Endothelial cell of umbilical vein (primary cell): ENCODE measurements around the gene CCDC170. TPM values are rescaled to one million over a fixed set of nuclear protein-coding genes. Genes with fewer than 3 reads are reported as not detected.

ENCODE experiments used
- BruUV-seq: library from RNA; stranded (reverse); fragments of 400-500 nt; replicated peaks from 2 replicates; lab custom pipeline; 2021; lab: Mats Ljungman, UMichigan
- CTCF ChIA-PET: fragments of 300-600, 350-600 bp; sonication (Branson Sonifier 250); formaldehyde crosslinking; loops from one replicate; lab custom pipeline; 2021; ENCODE audit warnings: antibody characterized with exemption, inconsistent platforms; lab: Charles Lee
- POLR2A ChIA-PET: fragments of 300-600, 350-600 bp; sonication (Branson Sonifier 250); formaldehyde crosslinking; loops from one replicate; lab custom pipeline; 2021; ENCODE audit warnings: antibody characterized with exemption, inconsistent platforms; lab: Charles Lee
- DNase-seq: peaks from one replicate; pipeline ENCODE4 v3.0.0-alpha.2; 2011; ENCODE audit warnings: low read depth, low spot score
- FAIRE-seq: peaks from 2 replicates; lab custom pipeline; 2011; peaks lifted over from hg19 to GRCh38; lab: Jason Lieb, UNC
- H2AFZ ChIP-seq: 2 replicates; pipeline ENCODE4 v1.6.0; 2012; ENCODE audit warnings: low read depth, low read length, control low read depth, inconsistent platforms
- H3K27ac ChIP-seq: 2 replicates; pipeline ENCODE4 v1.5.1; 2011; ENCODE audit warnings: low read depth, mild to moderate bottlenecking, control low read depth, low read length, moderate library complexity; ENCODE audit not compliant: insufficient read depth
- H3K27me3 ChIP-seq, 2 experiments: 2 replicates each; pipeline versions ENCODE4 v1.6.0 to v1.6.1; 2011; ENCODE audit warnings: low read length in 2 of 2, mixed read lengths in 1 of 2; ENCODE audit not compliant: control insufficient read depth in 2 of 2, insufficient read depth in 2 of 2
- H3K36me3 ChIP-seq, 2 experiments: 2 replicates in 1 of 2; 3 replicates in 1 of 2; pipeline ENCODE4 v1.5.1; 2011; ENCODE audit warnings: low read length in 2 of 2, mild to moderate bottlenecking in 1 of 2, moderate library complexity in 1 of 2; ENCODE audit not compliant: control insufficient read depth in 2 of 2, insufficient read depth in 2 of 2; ENCODE audit errors: extremely low read depth in 1 of 2
- H3K4me1 ChIP-seq: 3 replicates; pipeline ENCODE4 v1.5.1; 2011; ENCODE audit warnings: mild to moderate bottlenecking, low read length; ENCODE audit not compliant: control insufficient read depth, insufficient read depth; ENCODE audit errors: extremely low read depth
- H3K4me2 ChIP-seq: 2 replicates; pipeline ENCODE4 v1.6.1; 2011; ENCODE audit warnings: low read length, control low read depth, mixed read lengths; ENCODE audit not compliant: insufficient read depth
- H3K4me3 ChIP-seq, 3 experiments: fragments of 200-600 bp in 1 of 3; sonication (generic), shearing (Covaris generic) in 1 of 3; replicated peaks in 1 of 3; 2 replicates each; pipeline ENCODE4 v1.5.1; 2011 to 2016; ENCODE audit warnings: control low read depth in 3 of 3, low read length in 3 of 3, mild to moderate bottlenecking in 2 of 3, inconsistent platforms in 1 of 3, low read depth in 1 of 3, moderate library complexity in 1 of 3; ENCODE audit not compliant: insufficient read depth in 1 of 3
- H3K79me2 ChIP-seq: 2 replicates; pipeline ENCODE4 v1.6.0; 2012; ENCODE audit warnings: low read length, inconsistent platforms; ENCODE audit not compliant: control insufficient read depth, insufficient read depth
- H3K9ac ChIP-seq: replicated peaks from 2 replicates; pipeline ENCODE3; 2011; ENCODE audit warnings: low read length, control low read depth; ENCODE audit not compliant: insufficient read depth; ENCODE audit errors: extremely low read depth
- H3K9me1 ChIP-seq: replicated peaks from 3 replicates; pipeline ENCODE4 v1.6.0; 2011; ENCODE audit warnings: mild to moderate bottlenecking, low read length; ENCODE audit not compliant: control insufficient read depth, insufficient read depth; ENCODE audit errors: extremely low read depth
- H3K9me3 ChIP-seq: replicated peaks from 2 replicates; pipeline ENCODE4 v1.5.1; 2012; ENCODE audit warnings: low read length, inconsistent platforms; ENCODE audit not compliant: control insufficient read depth, insufficient read depth
- H4K20me1 ChIP-seq: replicated peaks from 2 replicates; pipeline ENCODE3; 2011; ENCODE audit warnings: mild to moderate bottlenecking, low read length; ENCODE audit not compliant: control insufficient read depth, insufficient read depth; ENCODE audit errors: extremely low read depth
- CTCF ChIP-seq, 2 donors: IDR thresholded peaks; 1 replicate in 1 of 2; 2 replicates in 1 of 2; pipeline ENCODE4 v1.5.1; 2011; ENCODE audit warnings: low read length in 2 of 2, mild to moderate bottlenecking in 2 of 2, moderate library complexity in 2 of 2, control low read depth in 1 of 2, inconsistent platforms in 1 of 2, low read depth in 1 of 2; ENCODE audit not compliant: insufficient read depth in 1 of 2; ENCODE audit errors: extremely low read depth in 1 of 2
- EZH2 ChIP-seq: IDR thresholded peaks from 2 replicates; pipeline ENCODE4 v1.6.1; 2012; ENCODE audit warnings: borderline replicate concordance, low read depth, mild to moderate bottlenecking, moderate library complexity, low read length, inconsistent platforms; ENCODE audit not compliant: severe bottlenecking
- FOS ChIP-seq: IDR thresholded peaks from 2 replicates; pipeline ENCODE4 v1.6.1; 2011; ENCODE audit warnings: mild to moderate bottlenecking, low read length, moderate library complexity, borderline replicate concordance; ENCODE audit not compliant: insufficient read depth
- GATA2 ChIP-seq: IDR thresholded peaks from 2 replicates; pipeline ENCODE4 v1.7.0; 2011; ENCODE audit warnings: low read depth, mild to moderate bottlenecking, moderate library complexity, mixed read lengths, low read length; ENCODE audit not compliant: insufficient read length, insufficient read depth
- JUN ChIP-seq: IDR thresholded peaks from 2 replicates; pipeline ENCODE4 v1.6.1; 2011; ENCODE audit warnings: borderline replicate concordance, low read depth; ENCODE audit not compliant: insufficient read length, insufficient read depth
- MAX ChIP-seq: IDR thresholded peaks from 2 replicates; pipeline ENCODE4 v1.6.1; 2011; ENCODE audit not compliant: insufficient read depth, insufficient read length
- MYC ChIP-seq: IDR thresholded peaks from one replicate; pipeline ENCODE4 v1.6.1; 2011; ENCODE audit warnings: mild to moderate bottlenecking, low read depth, low read length
- POLR2A ChIP-seq: IDR thresholded peaks from 2 replicates; pipeline ENCODE4 v1.6.1; 2012; ENCODE audit warnings: low read depth, mild to moderate bottlenecking, control low read depth, low read length
- POLR2AphosphoS5 ChIP-seq: IDR thresholded peaks from 2 replicates; pipeline ENCODE4 v1.6.1; 2012; ENCODE audit warnings: low read depth, mild to moderate bottlenecking, control low read depth, low read length, moderate library complexity; ENCODE audit not compliant: insufficient read depth
- dilution Hi-C: fragments of 300-500 bp; cut with MboI; formaldehyde crosslinking; loops from one replicate; pipeline ENCODE4 v1.15.0; 2019; ENCODE audit warnings: low sequenced_read_pairs; ENCODE audit not compliant: extremely low pct_ligation_motif_present
- intact Hi-C: fragments of 100-400 bp; cut with micrococcal nuclease; formaldehyde crosslinking; loops from one replicate; pipeline ENCODE4 v1.10.0; 2022
- polyA plus RNA-seq, 4 experiments: library from polyadenylated mRNA; depleted of rRNA in 3 of 4; stranded (reverse) in 3 of 4; unstranded in 1 of 4; fragments of >200 nt; gene quantifications; 2 replicates each; pipeline versions ENCODE4 v1.2.1 to v1.2.3, GENCODE V29; 2011 to 2012; ENCODE audit warnings: missing spikeins in 1 of 4
- total RNA-seq: library from RNA; stranded (reverse); gene quantifications from 2 replicates; pipeline ENCODE4 v1.2.3, GENCODE V29; 2021

The CCDC170 gene
- total and polyA plus RNA-seq, 2 donors (not counting 3 experiments of a cell fraction or from before 2014, with no cell fraction given): 0.07 to 0.21 TPM

- no peaks in the 10 kb centered on the region for H3K9me3 ChIP-seq
- TF ChIP-seq MAX (no peak), GATA2 (no peak), CTCF (IDR thresholded peaks at IDR 0.05; ENCODE audit: extremely low read depth in 1 of 2, insufficient read depth in 1 of 2, low read depth in 1 of 2, low read length in 2 of 2) (no peak), POLR2A (no peak), JUN (no peak), MYC (no peak), EZH2 (no peak), FOS (no peak), POLR2AphosphoS5 (no peak)
- POLR2A ChIA-PET: no interaction called here
- H3K4me2 ChIP-seq: no peak overlapping the region
- no peak for FAIRE-seq
- DNase-seq: no peak
- H3K27ac ChIP-seq: no peak overlapping the region
- no peaks in the 10 kb centered on the region for H3K27me3 ChIP-seq
- H3K4me3 ChIP-seq: no peak overlapping the region
- dilution Hi-C loops (no loop called here), intact Hi-C loops (no loop called here)
- H3K79me2 ChIP-seq: no peaks in the 10 kb centered on the region
- no peaks in the 10 kb centered on the region for H3K36me3 ChIP-seq
- no peaks in the 10 kb centered on the region for H3K4me1 ChIP-seq
- no peaks in the 10 kb centered on the region for H4K20me1 ChIP-seq
- no peak overlapping the region for H3K9ac ChIP-seq
- H3K9me1 ChIP-seq: no peaks in the 10 kb centered on the region
- CTCF ChIA-PET: interaction anchor here (1.8 kb wide), 1 partner anchor 10 kb away, joined by 5 read pairs; no protein-coding TSS in a partner anchor
- H2AFZ ChIP-seq: no peak overlapping the region
- BruUV-seq: no TSS peak
Observed at GRCh38 chr6:151566557-151566956, 72.7 kb downstream of the CCDC170 start.
